ENCODE measurements around the gene TLCD5. TPM values are rescaled to one million over a fixed set of nuclear protein-coding genes. Genes with fewer than 3 reads are reported as not detected.

The TLCD5 gene
- total RNA-seq, 1 donor from 2014 or later = 5.2 TPM

DNA sequence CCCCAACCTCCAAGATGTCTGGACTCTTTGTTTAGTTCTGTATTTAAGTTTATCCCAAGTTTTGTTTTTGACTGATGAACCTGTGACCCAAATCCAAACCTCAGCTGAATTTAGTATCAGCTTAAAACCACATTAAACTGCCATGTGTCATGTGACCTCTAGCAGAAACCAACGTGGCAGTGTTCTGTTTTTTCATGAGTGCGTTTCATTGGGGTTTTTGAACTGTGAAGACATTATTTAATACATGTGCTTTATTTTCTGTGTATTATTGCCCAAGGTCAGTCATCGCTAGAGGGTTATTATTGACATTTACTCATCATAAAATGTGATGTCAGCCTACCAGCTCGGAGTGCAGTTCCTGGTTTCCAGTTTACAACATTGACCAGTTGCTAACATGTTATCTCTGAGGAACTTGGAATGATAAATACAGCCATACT is 1.8 kb downstream of the TLCD5 start:
- Histone ChIP-seq H3K27me3 (ENCODE audit: control insufficient read depth in 3 of 3, insufficient read depth in 3 of 3, low read length in 3 of 3) (peaks cover 0 to 7% (median 0%) of the 10 kb centered on the region in 3 donors), H3K27ac (ENCODE audit: low read depth, low read length) (no peak overlapping the region), H3K9me3 (ENCODE audit: control insufficient read depth in 3 of 3, low read length in 3 of 3) (no peaks in the 10 kb centered on the region), H3K4me3 (ENCODE audit: low read length in 3 of 3) (no peak overlapping the region), H3K4me1 (ENCODE audit: control insufficient read depth in 3 of 3, insufficient read depth in 3 of 3, low read length in 3 of 3) (peaks cover 3 to 14% (median 6%) of the 10 kb centered on the region in 3 donors), H3K36me3 (ENCODE audit: control insufficient read depth in 3 of 3, insufficient read depth in 3 of 3, low read length in 3 of 3) (peaks cover 0 to 8% (median 0%) of the 10 kb centered on the region in 3 donors), H3K9ac (ENCODE audit: low read depth in 1 of 3, low read length in 3 of 3) (no peak overlapping the region)

DNA sequence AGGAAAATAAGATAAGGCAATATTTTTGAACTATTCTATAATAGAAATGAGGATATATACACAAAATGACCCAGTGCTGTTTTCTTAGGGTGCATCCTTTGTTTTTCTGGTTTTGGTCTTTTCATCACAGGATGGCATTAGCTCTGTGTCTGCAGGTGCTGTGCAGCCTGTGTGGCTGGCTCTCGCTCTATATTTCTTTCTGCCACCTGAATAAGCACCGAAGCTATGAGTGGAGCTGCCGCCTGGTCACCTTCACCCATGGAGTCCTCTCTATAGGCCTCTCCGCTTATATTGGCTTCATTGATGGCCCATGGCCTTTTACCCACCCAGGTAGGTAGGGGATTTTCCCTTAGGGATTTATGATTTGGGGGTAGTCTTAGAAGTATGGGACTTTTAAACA is 2.2 kb downstream of the TLCD5 start:
- peaks cover 0 to 8% (median 0%) of the 10 kb centered on the region in 3 donors for H3K36me3 ChIP-seq (ENCODE audit: control insufficient read depth in 3 of 3, insufficient read depth in 3 of 3, low read length in 3 of 3)
- H3K9ac ChIP-seq (ENCODE audit: low read depth in 1 of 3, low read length in 3 of 3) = no peak overlapping the region
- H3K4me1 ChIP-seq (ENCODE audit: control insufficient read depth in 3 of 3, insufficient read depth in 3 of 3, low read length in 3 of 3) = peaks cover 3 to 16% (median 6%) of the 10 kb centered on the region in 3 donors
- H3K27me3 ChIP-seq (ENCODE audit: control insufficient read depth in 3 of 3, insufficient read depth in 3 of 3, low read length in 3 of 3) = peaks cover 0 to 7% (median 0%) of the 10 kb centered on the region in 3 donors
- no peaks in the 10 kb centered on the region for H3K9me3 ChIP-seq (ENCODE audit: control insufficient read depth in 3 of 3, low read length in 3 of 3)
- no peak overlapping the region for H3K4me3 ChIP-seq (ENCODE audit: low read length in 3 of 3)
- no peak overlapping the region for H3K27ac ChIP-seq (ENCODE audit: low read depth, low read length)

DNA sequence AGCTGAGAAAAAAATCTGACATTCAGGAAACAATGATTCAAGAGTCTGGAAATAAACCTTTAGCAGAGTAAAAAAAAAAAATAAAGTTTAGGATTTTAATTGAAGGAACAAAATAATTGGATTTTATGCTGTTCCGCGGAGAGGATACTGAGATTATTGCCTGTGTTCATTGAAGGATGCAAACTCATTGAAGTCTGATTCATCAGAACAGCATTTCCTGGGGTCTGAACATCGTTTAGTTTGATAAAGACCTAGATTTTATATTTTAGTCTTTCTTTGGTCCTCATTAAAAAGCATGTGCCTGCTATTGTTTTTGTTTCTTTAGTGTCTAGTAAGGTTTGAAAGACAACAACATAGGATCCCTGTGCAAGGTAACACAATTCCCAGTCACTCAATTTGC is 4.5 kb downstream of the TLCD5 start:
- Histone ChIP-seq H3K4me1 (ENCODE audit: control insufficient read depth in 3 of 3, insufficient read depth in 3 of 3, low read length in 3 of 3) (peaks cover 6 to 17% (median 9%) of the 10 kb centered on the region in 3 donors), H3K4me3 (ENCODE audit: low read length in 3 of 3) (no peak overlapping the region), H3K27ac (ENCODE audit: low read depth, low read length) (no peak overlapping the region), H3K9ac (ENCODE audit: low read depth in 1 of 3, low read length in 3 of 3) (no peak overlapping the region), H3K36me3 (ENCODE audit: control insufficient read depth in 3 of 3, insufficient read depth in 3 of 3, low read length in 3 of 3) (peaks cover 0 to 8% (median 0%) of the 10 kb centered on the region in 3 donors), H3K27me3 (ENCODE audit: control insufficient read depth in 3 of 3, insufficient read depth in 3 of 3, low read length in 3 of 3) (peaks cover 0 to 4% (median 0%) of the 10 kb centered on the region in 3 donors), H3K9me3 (ENCODE audit: control insufficient read depth in 3 of 3, low read length in 3 of 3) (no peaks in the 10 kb centered on the region)

DNA sequence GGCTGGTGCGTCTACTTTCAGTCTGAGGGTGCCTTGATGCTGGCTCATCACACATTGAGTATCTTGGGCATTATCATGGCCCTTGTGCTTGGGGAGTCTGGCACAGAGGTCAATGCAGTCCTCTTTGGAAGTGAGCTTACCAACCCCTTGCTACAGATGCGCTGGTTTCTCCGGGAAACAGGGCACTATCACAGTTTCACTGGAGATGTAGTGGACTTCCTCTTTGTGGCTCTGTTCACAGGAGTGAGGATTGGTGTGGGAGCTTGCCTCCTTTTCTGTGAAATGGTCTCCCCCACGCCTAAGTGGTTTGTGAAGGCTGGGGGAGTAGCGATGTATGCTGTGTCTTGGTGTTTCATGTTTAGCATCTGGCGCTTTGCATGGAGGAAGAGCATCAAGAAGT is 4.9 kb downstream of the TLCD5 start:
- peaks cover 6 to 17% (median 9%) of the 10 kb centered on the region in 3 donors for H3K4me1 ChIP-seq (ENCODE audit: control insufficient read depth in 3 of 3, insufficient read depth in 3 of 3, low read length in 3 of 3)
- no peak overlapping the region for H3K4me3 ChIP-seq (ENCODE audit: low read length in 3 of 3)
- H3K27me3 ChIP-seq (ENCODE audit: control insufficient read depth in 3 of 3, insufficient read depth in 3 of 3, low read length in 3 of 3) = peaks cover 0 to 4% (median 0%) of the 10 kb centered on the region in 3 donors
- no peak overlapping the region for H3K27ac ChIP-seq (ENCODE audit: low read depth, low read length)
- H3K9me3 ChIP-seq (ENCODE audit: control insufficient read depth in 3 of 3, low read length in 3 of 3) = no peaks in the 10 kb centered on the region
- H3K36me3 ChIP-seq (ENCODE audit: control insufficient read depth in 3 of 3, insufficient read depth in 3 of 3, low read length in 3 of 3) = peaks cover 0 to 8% (median 0%) of the 10 kb centered on the region in 3 donors
- no peak overlapping the region for H3K9ac ChIP-seq (ENCODE audit: low read depth in 1 of 3, low read length in 3 of 3)

DNA sequence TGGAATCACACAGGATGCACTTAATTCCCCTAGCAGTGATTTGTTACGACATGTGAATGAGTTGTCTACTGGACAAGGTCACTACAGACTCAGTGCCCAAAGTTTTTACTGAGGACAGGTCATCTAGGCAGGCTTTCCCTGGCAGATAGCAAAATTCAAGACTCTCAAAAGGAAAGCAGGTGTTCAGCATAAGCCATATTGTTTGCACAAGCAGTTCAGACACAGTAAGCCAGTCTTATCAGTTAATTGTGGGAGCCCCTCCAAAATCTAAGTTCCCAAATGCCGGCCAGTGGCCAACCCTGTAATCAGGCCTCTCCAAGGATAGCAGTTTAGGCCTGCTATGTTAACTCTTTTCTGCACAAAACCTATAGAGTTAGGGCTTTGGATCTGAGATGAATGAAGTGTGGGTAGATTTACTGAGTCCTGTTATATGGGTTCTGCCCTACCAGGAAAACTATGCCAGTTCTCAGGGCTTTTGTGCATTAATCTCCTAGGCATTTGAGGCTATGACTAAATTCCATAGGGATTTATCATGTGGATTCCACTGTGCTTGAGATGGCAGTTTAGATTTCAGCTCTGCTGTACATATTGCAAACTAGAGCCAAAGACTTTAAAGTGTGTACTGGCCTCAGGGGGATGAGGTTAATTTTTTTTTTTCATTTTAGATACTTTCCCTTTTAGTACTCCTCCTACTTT is 6.3 kb downstream of the TLCD5 start:
- H3K9me3 ChIP-seq (ENCODE audit: control insufficient read depth in 3 of 3, low read length in 3 of 3) = no peaks in the 10 kb centered on the region
- H3K27ac ChIP-seq (ENCODE audit: low read depth, low read length) = peak overlapping the region; percentile 20
- H3K4me3 ChIP-seq (ENCODE audit: low read length in 3 of 3) = no peak overlapping the region
- peaks cover 0 to 8% (median 0%) of the 10 kb centered on the region in 3 donors for H3K36me3 ChIP-seq (ENCODE audit: control insufficient read depth in 3 of 3, insufficient read depth in 3 of 3, low read length in 3 of 3)
- no peak overlapping the region for H3K9ac ChIP-seq (ENCODE audit: low read depth in 1 of 3, low read length in 3 of 3)
- peaks cover 0 to 4% (median 0%) of the 10 kb centered on the region in 3 donors for H3K27me3 ChIP-seq (ENCODE audit: control insufficient read depth in 3 of 3, insufficient read depth in 3 of 3, low read length in 3 of 3)
- H3K4me1 ChIP-seq (ENCODE audit: control insufficient read depth in 3 of 3, insufficient read depth in 3 of 3, low read length in 3 of 3) = peaks cover 6 to 12% (median 6%) of the 10 kb centered on the region in 3 donors

DNA sequence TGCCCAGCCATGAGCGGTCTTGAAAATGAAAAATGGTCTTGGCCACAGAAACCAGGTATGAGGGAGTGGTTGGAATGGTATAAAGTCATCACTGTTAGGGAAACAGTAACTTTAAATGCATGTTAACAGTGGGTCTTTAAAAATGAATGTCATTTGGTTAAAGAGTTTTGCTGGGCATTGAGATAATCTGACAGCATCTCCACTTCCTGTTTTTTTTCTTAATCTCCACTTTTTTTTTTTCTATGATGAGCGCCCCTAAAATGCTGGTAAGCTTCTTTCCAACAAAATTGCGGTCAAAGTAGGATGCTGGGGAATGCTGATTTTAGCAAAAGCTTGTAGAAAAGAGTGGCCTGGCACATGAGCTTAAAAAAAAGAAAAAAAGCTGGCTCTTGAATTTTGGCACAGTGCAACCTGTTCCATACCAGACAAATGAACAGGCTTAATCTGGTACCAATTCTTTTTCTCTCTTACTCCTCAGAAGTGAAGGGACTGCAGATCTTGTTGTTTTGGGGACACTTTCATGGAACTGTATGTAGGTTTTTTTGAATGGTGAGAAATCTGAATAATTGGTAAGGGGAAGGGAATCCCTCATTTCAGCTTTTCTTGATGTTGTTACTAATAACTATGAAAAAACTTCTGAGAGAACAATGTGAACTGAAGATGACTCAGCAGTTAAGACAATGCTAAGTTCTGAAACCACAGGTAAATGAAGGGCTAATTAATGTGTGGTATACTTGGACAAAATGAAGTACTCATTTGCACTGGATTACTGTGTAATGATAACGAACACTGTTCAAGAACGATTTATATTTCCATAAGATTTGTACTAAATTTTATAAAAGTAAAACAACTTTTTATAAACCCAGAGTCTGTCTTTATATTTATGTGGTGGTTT is 8.0 kb downstream of the TLCD5 start:
- Histone ChIP-seq H3K4me3 (ENCODE audit: low read length in 3 of 3) (no peak overlapping the region), H3K9me3 (ENCODE audit: control insufficient read depth in 3 of 3, low read length in 3 of 3) (no peaks in the 10 kb centered on the region), H3K27ac (ENCODE audit: low read depth, low read length) (peak overlapping the region; percentile 17), H3K36me3 (ENCODE audit: control insufficient read depth in 3 of 3, insufficient read depth in 3 of 3, low read length in 3 of 3) (peaks cover 0 to 8% (median 4%) of the 10 kb centered on the region in 3 donors), H3K9ac (ENCODE audit: low read depth in 1 of 3, low read length in 3 of 3) (no peak overlapping the region), H3K27me3 (ENCODE audit: control insufficient read depth in 3 of 3, insufficient read depth in 3 of 3, low read length in 3 of 3) (no peaks in the 10 kb centered on the region), H3K4me1 (ENCODE audit: control insufficient read depth in 3 of 3, insufficient read depth in 3 of 3, low read length in 3 of 3) (peaks cover 6 to 12% (median 10%) of the 10 kb centered on the region in 3 donors)

DNA sequence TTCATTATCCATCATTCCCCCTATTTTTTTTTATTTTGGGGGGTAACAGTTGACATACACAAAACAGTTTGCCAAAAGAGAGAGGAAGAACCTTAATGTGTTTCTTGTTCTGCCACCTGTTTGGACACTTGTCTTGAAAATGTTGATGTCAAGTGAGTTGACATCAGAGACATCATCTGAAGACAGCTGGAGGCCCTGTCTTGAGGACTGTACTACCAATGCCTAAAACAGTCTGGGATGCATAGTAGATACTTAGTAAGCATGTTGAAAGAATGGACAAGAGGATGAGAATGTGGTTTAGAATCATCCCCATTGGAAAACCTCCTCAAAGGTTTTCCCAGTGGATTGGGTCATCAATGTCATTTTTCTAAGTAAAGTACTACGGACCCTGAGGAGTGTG is 8.7 kb downstream of the TLCD5 start:
- H3K27me3 ChIP-seq (ENCODE audit: control insufficient read depth in 3 of 3, insufficient read depth in 3 of 3, low read length in 3 of 3) = no peaks in the 10 kb centered on the region
- peaks cover 0 to 8% (median 4%) of the 10 kb centered on the region in 3 donors for H3K36me3 ChIP-seq (ENCODE audit: control insufficient read depth in 3 of 3, insufficient read depth in 3 of 3, low read length in 3 of 3)
- H3K27ac ChIP-seq (ENCODE audit: low read depth, low read length) = peak overlapping the region; percentile 5
- H3K9me3 ChIP-seq (ENCODE audit: control insufficient read depth in 3 of 3, low read length in 3 of 3) = no peaks in the 10 kb centered on the region
- peaks cover 6 to 15% (median 8%) of the 10 kb centered on the region in 3 donors for H3K4me1 ChIP-seq (ENCODE audit: control insufficient read depth in 3 of 3, insufficient read depth in 3 of 3, low read length in 3 of 3)
- H3K4me3 ChIP-seq (ENCODE audit: low read length in 3 of 3) = no peak overlapping the region
- no peak overlapping the region for H3K9ac ChIP-seq (ENCODE audit: low read depth in 1 of 3, low read length in 3 of 3)

DNA sequence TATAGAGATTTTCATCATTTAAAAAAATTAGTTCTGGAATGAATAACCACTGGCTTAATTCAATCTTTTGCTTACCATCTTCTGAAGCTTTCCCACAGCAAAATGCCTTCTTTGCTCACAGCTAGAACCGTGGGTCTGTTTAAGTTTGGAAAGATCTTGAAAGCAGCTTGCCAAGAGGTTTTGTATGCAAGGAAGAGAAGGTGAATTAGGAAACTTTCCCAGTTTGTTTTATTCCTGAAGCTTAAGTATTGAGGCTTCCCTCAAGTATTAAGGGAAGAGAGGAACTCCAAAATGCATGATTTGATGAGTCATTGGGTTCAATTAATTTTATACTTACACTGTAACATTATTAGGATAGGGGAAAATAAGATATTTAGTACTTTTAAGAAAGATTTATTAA is 9.2 kb downstream of the TLCD5 start:
- Histone ChIP-seq H3K4me1 (ENCODE audit: control insufficient read depth in 3 of 3, insufficient read depth in 3 of 3, low read length in 3 of 3) (peaks cover 6 to 20% (median 9%) of the 10 kb centered on the region in 3 donors), H3K9me3 (ENCODE audit: control insufficient read depth in 3 of 3, low read length in 3 of 3) (no peaks in the 10 kb centered on the region), H3K4me3 (ENCODE audit: low read length in 3 of 3) (no peak overlapping the region), H3K27me3 (ENCODE audit: control insufficient read depth in 3 of 3, insufficient read depth in 3 of 3, low read length in 3 of 3) (no peaks in the 10 kb centered on the region), H3K36me3 (ENCODE audit: control insufficient read depth in 3 of 3, insufficient read depth in 3 of 3, low read length in 3 of 3) (peaks cover 0 to 8% (median 4%) of the 10 kb centered on the region in 3 donors), H3K9ac (ENCODE audit: low read depth in 1 of 3, low read length in 3 of 3) (no peak overlapping the region), H3K27ac (ENCODE audit: low read depth, low read length) (peak overlapping the region; percentile 5)

DNA sequence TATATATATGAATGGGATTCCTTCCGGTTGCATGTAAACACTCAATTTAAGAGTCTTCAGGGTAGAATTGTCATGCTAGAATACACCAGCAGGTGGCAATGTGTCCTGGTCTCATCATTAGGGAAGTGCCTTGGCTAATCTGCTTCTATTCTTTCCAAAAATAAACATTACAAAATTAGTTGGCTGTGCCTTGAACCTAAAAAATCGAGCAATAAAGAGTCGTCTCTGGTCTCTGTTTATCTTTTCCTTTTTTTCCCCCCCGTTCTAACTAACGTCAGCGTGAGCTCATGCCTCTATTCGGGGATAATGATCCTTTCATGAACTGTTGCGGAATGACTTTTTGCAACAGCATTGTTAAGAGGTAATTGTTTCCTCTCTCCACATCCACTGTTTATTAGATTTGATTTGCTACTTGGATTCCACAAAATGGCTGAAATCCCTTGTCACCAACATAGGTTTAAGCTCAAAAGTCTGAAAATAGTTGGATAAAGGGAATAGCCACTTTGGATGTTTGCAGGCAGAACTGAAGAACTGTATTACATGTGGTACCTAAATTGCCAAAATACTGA is 9.9 kb downstream of the TLCD5 start:
- H3K9ac ChIP-seq (ENCODE audit: low read depth in 1 of 3, low read length in 3 of 3) = peak overlapping the region; percentile 81 to 95 (median 92)
- H3K4me1 ChIP-seq (ENCODE audit: control insufficient read depth in 3 of 3, insufficient read depth in 3 of 3, low read length in 3 of 3) = peaks cover 8 to 23% (median 14%) of the 10 kb centered on the region in 3 donors
- no peaks in the 10 kb centered on the region for H3K9me3 ChIP-seq (ENCODE audit: control insufficient read depth in 3 of 3, low read length in 3 of 3)
- H3K27ac ChIP-seq (ENCODE audit: low read depth, low read length) = peak overlapping the region; percentile 92
- H3K4me3 ChIP-seq (ENCODE audit: low read length in 3 of 3) = peak overlapping the region; percentile 73 to 83 (median 79)
- peaks cover 0 to 5% (median 4%) of the 10 kb centered on the region in 3 donors for H3K36me3 ChIP-seq (ENCODE audit: control insufficient read depth in 3 of 3, insufficient read depth in 3 of 3, low read length in 3 of 3)
- no peaks in the 10 kb centered on the region for H3K27me3 ChIP-seq (ENCODE audit: control insufficient read depth in 3 of 3, insufficient read depth in 3 of 3, low read length in 3 of 3)
